Ramos (cell line): Measurements from ENCODE around the gene AFAP1L2.

Source experiments
- in situ Hi-C: fragments of 300-500 bp; cut with MboI; formaldehyde crosslinking; loops from one replicate; pipeline ENCODE4 v1.14.3; 2022; ENCODE audit warnings: low sequenced_read_pairs; ENCODE audit not compliant: unreplicated experiment

Gene AFAP1L2

GRCh38 chr10:114279289-114279688, 125.0 kb downstream of the AFAP1L2 start:
- in situ Hi-C loops = no loop called here

- in situ Hi-C loops = no loop called here
Observed at GRCh38 chr10:114278884-114279191, 125.5 kb downstream of the AFAP1L2 start.

GRCh38 chr10:114278140-114278883, 126.0 kb downstream of the AFAP1L2 start:
- in situ Hi-C loops = no loop called here

- in situ Hi-C loops = no loop called here
Observed at GRCh38 chr10:114276671-114277070, 127.6 kb downstream of the AFAP1L2 start.

- in situ Hi-C loops = no loop called here
Observed at GRCh38 chr10:114276066-114276465, 128.2 kb downstream of the AFAP1L2 start.

GRCh38 chr10:114274616-114275453, 129.5 kb downstream of the AFAP1L2 start:
- in situ Hi-C loops = no loop called here

- in situ Hi-C loops = no loop called here
Observed at GRCh38 chr10:114273910-114274309, 130.4 kb downstream of the AFAP1L2 start.

- in situ Hi-C loops = no loop called here
Observed at GRCh38 chr10:114272696-114273095, 131.6 kb downstream of the AFAP1L2 start.

GRCh38 chr10:114271779-114272167, 132.5 kb downstream of the AFAP1L2 start:
- in situ Hi-C loops = no loop called here

GRCh38 chr10:114271075-114271778, 133.1 kb downstream of the AFAP1L2 start:
- in situ Hi-C loops = no loop called here

GRCh38 chr10:114266521-114266920, 137.8 kb downstream of the AFAP1L2 start:
- in situ Hi-C loops = no loop called here

- in situ Hi-C loops = no loop called here
Observed at GRCh38 chr10:114265392-114266053, 138.8 kb downstream of the AFAP1L2 start.

GRCh38 chr10:114262496-114262895, 141.8 kb downstream of the AFAP1L2 start:
- in situ Hi-C loops = no loop called here

- in situ Hi-C loops = no loop called here
Observed at GRCh38 chr10:114261076-114261475, 143.2 kb downstream of the AFAP1L2 start.

- in situ Hi-C loops = no loop called here
Observed at GRCh38 chr10:114260366-114260765, 143.9 kb downstream of the AFAP1L2 start.

- in situ Hi-C loops = no loop called here
Observed at GRCh38 chr10:114259824-114260223, 144.5 kb downstream of the AFAP1L2 start.

- in situ Hi-C loops = no loop called here
Observed at GRCh38 chr10:114258274-114258840, 145.9 kb downstream of the AFAP1L2 start.

GRCh38 chr10:114257498-114257897, 146.8 kb downstream of the AFAP1L2 start:
- in situ Hi-C loops = no loop called here

GRCh38 chr10:114256822-114257221, 147.5 kb downstream of the AFAP1L2 start:
- in situ Hi-C loops = no loop called here
